ENCODE results near the gene MBP.

MBP gene

GRCh38 chr18:77015771-77016710 lies 116.5 kb downstream of the MBP start:
- DNase-seq (ENCODE audit: insufficient read length, low spot score) (no peak), FAIRE-seq (no peak)
- TF ChIP-seq POU2F2 (IDR thresholded peaks at IDR 0.05; ENCODE audit: low read depth, low read length) (no peak), TAF1 (IDR thresholded peaks at IDR 0.05; ENCODE audit: low read depth, low read length) (no peak), PAX5 (IDR thresholded peaks at IDR 0.05; ENCODE audit: insufficient read depth, low read length, severe bottlenecking) (no peak), POLR2A (IDR thresholded peaks at IDR 0.05; ENCODE audit: low read depth, low read length) (no peak), POLR2AphosphoS5 (IDR thresholded peaks at IDR 0.05; ENCODE audit: low read depth, low read length) (no peak), SPI1 (IDR thresholded peaks at IDR 0.05; ENCODE audit: low read depth, low read length) (no peak)

GRCh38 chr18:77015169-77015568 lies 117.4 kb downstream of the MBP start:
- DNase-seq (ENCODE audit: insufficient read length, low spot score), result no peak
- TF ChIP-seq SPI1 (IDR thresholded peaks at IDR 0.05; ENCODE audit: low read depth, low read length) (no peak), TAF1 (IDR thresholded peaks at IDR 0.05; ENCODE audit: low read depth, low read length) (no peak), POLR2AphosphoS5 (IDR thresholded peaks at IDR 0.05; ENCODE audit: low read depth, low read length) (no peak), PAX5 (IDR thresholded peaks at IDR 0.05; ENCODE audit: insufficient read depth, low read length, severe bottlenecking) (no peak), POLR2A (IDR thresholded peaks at IDR 0.05; ENCODE audit: low read depth, low read length) (no peak), POU2F2 (IDR thresholded peaks at IDR 0.05; ENCODE audit: low read depth, low read length) (no peak)
- FAIRE-seq, result no peak

- no peak for TF ChIP-seq POLR2A (IDR thresholded peaks at IDR 0.05; ENCODE audit: low read depth, low read length)
- no peak for TF ChIP-seq POLR2AphosphoS5 (IDR thresholded peaks at IDR 0.05; ENCODE audit: low read depth, low read length)
- TF ChIP-seq TAF1 (IDR thresholded peaks at IDR 0.05; ENCODE audit: low read depth, low read length), result no peak
- TF ChIP-seq POU2F2 (IDR thresholded peaks at IDR 0.05; ENCODE audit: low read depth, low read length), result no peak
- no peak for TF ChIP-seq PAX5 (IDR thresholded peaks at IDR 0.05; ENCODE audit: insufficient read depth, low read length, severe bottlenecking)
- no peak for TF ChIP-seq SPI1 (IDR thresholded peaks at IDR 0.05; ENCODE audit: low read depth, low read length)
- no peak for FAIRE-seq
- DNase-seq (ENCODE audit: insufficient read length, low spot score), result no peak
Observed at GRCh38 chr18:77014538-77014937, 118.0 kb downstream of the MBP start.

- TF ChIP-seq TAF1 (IDR thresholded peaks at IDR 0.05; ENCODE audit: low read depth, low read length), result no peak
- no peak for TF ChIP-seq PAX5 (IDR thresholded peaks at IDR 0.05; ENCODE audit: insufficient read depth, low read length, severe bottlenecking)
- no peak for TF ChIP-seq POLR2A (IDR thresholded peaks at IDR 0.05; ENCODE audit: low read depth, low read length)
- no peak for FAIRE-seq
- no peak for DNase-seq (ENCODE audit: insufficient read length, low spot score)
Observed at GRCh38 chr18:77013811-77014521, 118.6 kb downstream of the MBP start.

- FAIRE-seq, result no peak
- TF ChIP-seq POU2F2 (IDR thresholded peaks at IDR 0.05; ENCODE audit: low read depth, low read length), result no peak
- TF ChIP-seq TAF1 (IDR thresholded peaks at IDR 0.05; ENCODE audit: low read depth, low read length), result no peak
- no peak for TF ChIP-seq SPI1 (IDR thresholded peaks at IDR 0.05; ENCODE audit: low read depth, low read length)
- TF ChIP-seq POLR2A (IDR thresholded peaks at IDR 0.05; ENCODE audit: low read depth, low read length), result no peak
- TF ChIP-seq POLR2AphosphoS5 (IDR thresholded peaks at IDR 0.05; ENCODE audit: low read depth, low read length), result no peak
- TF ChIP-seq PAX5 (IDR thresholded peaks at IDR 0.05; ENCODE audit: insufficient read depth, low read length, severe bottlenecking), result no peak
Observed at GRCh38 chr18:77012806-77013541, 119.6 kb downstream of the MBP start.

GRCh38 chr18:77012120-77012519 lies 120.5 kb downstream of the MBP start:
- no peak for FAIRE-seq
- no peak for TF ChIP-seq SPI1 (IDR thresholded peaks at IDR 0.05; ENCODE audit: low read depth, low read length)
- no peak for TF ChIP-seq POLR2A (IDR thresholded peaks at IDR 0.05; ENCODE audit: low read depth, low read length)
- no peak for TF ChIP-seq TAF1 (IDR thresholded peaks at IDR 0.05; ENCODE audit: low read depth, low read length)
- no peak for TF ChIP-seq POU2F2 (IDR thresholded peaks at IDR 0.05; ENCODE audit: low read depth, low read length)
- no peak for TF ChIP-seq PAX5 (IDR thresholded peaks at IDR 0.05; ENCODE audit: insufficient read depth, low read length, severe bottlenecking)
- TF ChIP-seq POLR2AphosphoS5 (IDR thresholded peaks at IDR 0.05; ENCODE audit: low read depth, low read length), result no peak
- DNase-seq (ENCODE audit: insufficient read length, low spot score), result no peak

More at GRCh38 chr18:77012806-77013541, 119.6 kb downstream of the MBP start:
- DNase-seq (ENCODE audit: insufficient read length, low spot score), result no peak

GRCh38 chr18:77009675-77010074 lies 122.9 kb downstream of the MBP start:
- TF ChIP-seq POLR2A (IDR thresholded peaks at IDR 0.05; ENCODE audit: low read depth, low read length), result no peak
- no peak for TF ChIP-seq TAF1 (IDR thresholded peaks at IDR 0.05; ENCODE audit: low read depth, low read length)
- TF ChIP-seq POLR2AphosphoS5 (IDR thresholded peaks at IDR 0.05; ENCODE audit: low read depth, low read length), result no peak
- TF ChIP-seq POU2F2 (IDR thresholded peaks at IDR 0.05; ENCODE audit: low read depth, low read length), result no peak
- no peak for TF ChIP-seq PAX5 (IDR thresholded peaks at IDR 0.05; ENCODE audit: insufficient read depth, low read length, severe bottlenecking)
- no peak for TF ChIP-seq SPI1 (IDR thresholded peaks at IDR 0.05; ENCODE audit: low read depth, low read length)
- DNase-seq (ENCODE audit: insufficient read length, low spot score) (no peak), FAIRE-seq (no peak)

GRCh38 chr18:77008576-77009315 lies 123.8 kb downstream of the MBP start:
- DNase-seq (ENCODE audit: insufficient read length, low spot score), result no peak
- TF ChIP-seq POU2F2 (IDR thresholded peaks at IDR 0.05; ENCODE audit: low read depth, low read length) (no peak), TAF1 (IDR thresholded peaks at IDR 0.05; ENCODE audit: low read depth, low read length) (no peak), POLR2AphosphoS5 (IDR thresholded peaks at IDR 0.05; ENCODE audit: low read depth, low read length) (no peak), POLR2A (IDR thresholded peaks at IDR 0.05; ENCODE audit: low read depth, low read length) (no peak), SPI1 (IDR thresholded peaks at IDR 0.05; ENCODE audit: low read depth, low read length) (no peak), PAX5 (IDR thresholded peaks at IDR 0.05; ENCODE audit: insufficient read depth, low read length, severe bottlenecking) (no peak)
- FAIRE-seq, result no peak

Data from GM12891 (cell line).